IMR-90 (cell line): ENCODE measurements around the gene CDHR1. TPM values are rescaled to one million over a fixed set of nuclear protein-coding genes. Genes with fewer than 3 reads are reported as not detected.

Source experiments
- CTCF ChIP-seq: conservative IDR thresholded peaks from 2 replicates; pipeline ENCODE4 v1.5.1; 2012; ENCODE audit warnings: mild to moderate bottlenecking, low read depth, low read length, improper control_type of control experiment
- MXI1 ChIP-seq: IDR thresholded peaks from 2 replicates; pipeline ENCODE4 v1.6.1; 2012; ENCODE audit warnings: low read depth, mild to moderate bottlenecking, low read length, moderate library complexity, borderline replicate concordance
- RAD21 ChIP-seq: IDR thresholded peaks from 2 replicates; pipeline ENCODE4 v1.6.1; 2012; ENCODE audit warnings: low read length, improper control_type of control experiment
- RCOR1 ChIP-seq: IDR thresholded peaks from 2 replicates; pipeline ENCODE4 v1.6.1; 2012; ENCODE audit warnings: mild to moderate bottlenecking, low read length, improper control_type of control experiment; ENCODE audit not compliant: insufficient replicate concordance
- polyA plus RNA-seq, 3 experiments: library from polyadenylated mRNA; depleted of rRNA; stranded (reverse); fragments of >200 nt; gene quantifications; 2 replicates each; pipeline ENCODE4 v1.2.3, GENCODE V29; 2012; ENCODE audit warnings: low replicate concordance in 1 of 3
- total RNA-seq: library from RNA; depleted of rRNA; stranded (reverse); fragments of >200 nt; gene quantifications from 2 replicates; pipeline ENCODE4 v1.2.3, GENCODE V29; 2012

CDHR1 gene
- total and polyA plus RNA-seq, 2 of the 4 experiments (the other 2 are of a cell fraction), result not detected

- TF ChIP-seq CTCF (no peak), RCOR1 (no peak), RAD21 (no peak), MXI1 (no peak)
Measured at GRCh38 chr10:84265418-84265817, 71.1 kb downstream of the CDHR1 start (continued).
